ENCODE measurements around the gene OR6B1.

The OR6B1 gene

DNA sequence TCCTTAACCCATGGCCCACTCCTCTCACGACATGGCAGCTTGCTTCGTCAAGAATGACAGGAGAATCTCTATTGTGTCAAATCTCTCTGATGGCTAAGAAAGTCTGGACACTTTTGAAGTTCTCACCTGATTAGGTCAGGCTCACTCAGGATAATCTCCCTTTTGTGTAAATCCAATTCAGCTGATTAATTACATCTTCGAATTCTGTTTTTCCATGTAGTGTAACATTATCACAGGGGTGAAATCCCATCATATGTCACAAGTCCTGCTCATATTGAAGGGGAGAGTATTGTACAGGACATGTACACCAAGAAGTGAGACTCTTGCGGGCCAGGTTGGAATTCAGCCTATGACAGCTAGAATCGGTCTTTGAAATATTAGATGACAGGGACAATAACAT is 16.2 kb upstream of the OR6B1 start:
- Histone ChIP-seq H3K4me3 (ENCODE audit: low read length, poor library complexity, severe bottlenecking) (no peak overlapping the region), H3K9me2 (replicated peaks; ENCODE audit: low read depth, low read length) (no peaks in the 10 kb centered on the region), H3F3A (ENCODE audit: low read depth) (no peaks in the 10 kb centered on the region), H3K4me2 (ENCODE audit: low read depth, low read length, poor library complexity, severe bottlenecking) (no peak overlapping the region), H2AFZ (ENCODE audit: low read length) (no peak overlapping the region), H3K79me2 (ENCODE audit: insufficient read depth, low read length) (no peaks in the 10 kb centered on the region), H4K20me1 (ENCODE audit: insufficient read depth, low read length, poor library complexity, severe bottlenecking) (no peaks in the 10 kb centered on the region), H3K36me3 (ENCODE audit: insufficient read depth, low read length) (no peaks in the 10 kb centered on the region), H3K9me3 (ENCODE audit: insufficient read depth, low read depth, low read length) (no peaks in the 10 kb centered on the region), H3K27me3 (ENCODE audit: insufficient read depth, low read length, poor library complexity, severe bottlenecking) (no peaks in the 10 kb centered on the region), H3K4me1 (ENCODE audit: insufficient read depth, low read length, poor library complexity, severe bottlenecking) (no peaks in the 10 kb centered on the region), H3K9ac (ENCODE audit: low read depth, low read length, poor library complexity, severe bottlenecking) (no peak overlapping the region)
- no peak for TF ChIP-seq EZH2phosphoT487 (IDR thresholded peaks at IDR 0.05; ENCODE audit: borderline replicate concordance)
- TF ChIP-seq, protein P1, sequence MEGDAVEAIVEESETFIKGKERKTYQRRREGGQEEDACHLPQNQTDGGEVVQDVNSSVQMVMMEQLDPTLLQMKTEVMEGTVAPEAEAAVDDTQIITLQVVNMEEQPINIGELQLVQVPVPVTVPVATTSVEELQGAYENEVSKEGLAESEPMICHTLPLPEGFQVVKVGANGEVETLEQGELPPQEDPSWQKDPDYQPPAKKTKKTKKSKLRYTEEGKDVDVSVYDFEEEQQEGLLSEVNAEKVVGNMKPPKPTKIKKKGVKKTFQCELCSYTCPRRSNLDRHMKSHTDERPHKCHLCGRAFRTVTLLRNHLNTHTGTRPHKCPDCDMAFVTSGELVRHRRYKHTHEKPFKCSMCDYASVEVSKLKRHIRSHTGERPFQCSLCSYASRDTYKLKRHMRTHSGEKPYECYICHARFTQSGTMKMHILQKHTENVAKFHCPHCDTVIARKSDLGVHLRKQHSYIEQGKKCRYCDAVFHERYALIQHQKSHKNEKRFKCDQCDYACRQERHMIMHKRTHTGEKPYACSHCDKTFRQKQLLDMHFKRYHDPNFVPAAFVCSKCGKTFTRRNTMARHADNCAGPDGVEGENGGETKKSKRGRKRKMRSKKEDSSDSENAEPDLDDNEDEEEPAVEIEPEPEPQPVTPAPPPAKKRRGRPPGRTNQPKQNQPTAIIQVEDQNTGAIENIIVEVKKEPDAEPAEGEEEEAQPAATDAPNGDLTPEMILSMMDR (conservative IDR thresholded peaks at IDR 0.05; ENCODE audit: low read length), result no peak

DNA sequence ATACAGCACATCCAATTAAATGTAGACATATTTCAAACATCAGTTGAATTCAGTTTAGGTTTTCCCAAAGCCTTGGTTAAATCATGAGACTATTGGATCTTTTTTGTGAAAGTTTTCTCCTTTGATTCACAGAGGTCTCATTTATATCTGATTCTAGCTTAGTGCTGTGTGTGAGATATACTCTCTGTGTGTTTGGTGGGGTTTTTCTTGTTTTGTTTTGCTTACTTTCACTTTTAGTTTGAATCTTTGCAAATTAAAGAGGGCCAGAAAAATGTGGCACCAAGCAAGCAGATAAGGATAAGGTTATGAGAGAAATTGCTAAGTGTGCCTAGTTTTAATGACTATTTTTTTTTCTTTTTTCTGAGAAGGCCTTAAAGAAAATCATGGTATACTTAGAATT is 12.6 kb upstream of the OR6B1 start:
- H4K20me1 ChIP-seq (ENCODE audit: insufficient read depth, low read length, poor library complexity, severe bottlenecking), result no peaks in the 10 kb centered on the region
- H3F3A ChIP-seq (ENCODE audit: low read depth), result no peaks in the 10 kb centered on the region
- no peaks in the 10 kb centered on the region for H3K9me3 ChIP-seq (ENCODE audit: insufficient read depth, low read depth, low read length)
- no peaks in the 10 kb centered on the region for H3K9me2 ChIP-seq (replicated peaks; ENCODE audit: low read depth, low read length)
- H3K79me2 ChIP-seq (ENCODE audit: insufficient read depth, low read length), result no peaks in the 10 kb centered on the region
- H2AFZ ChIP-seq (ENCODE audit: low read length), result no peak overlapping the region
- no peaks in the 10 kb centered on the region for H3K36me3 ChIP-seq (ENCODE audit: insufficient read depth, low read length)
- H3K9ac ChIP-seq (ENCODE audit: low read depth, low read length, poor library complexity, severe bottlenecking), result no peak overlapping the region
- H3K27me3 ChIP-seq (ENCODE audit: insufficient read depth, low read length, poor library complexity, severe bottlenecking), result no peaks in the 10 kb centered on the region
- no peak overlapping the region for H3K4me3 ChIP-seq (ENCODE audit: low read length, poor library complexity, severe bottlenecking)
- no peak overlapping the region for H3K4me2 ChIP-seq (ENCODE audit: low read depth, low read length, poor library complexity, severe bottlenecking)
- TF ChIP-seq EZH2phosphoT487 (IDR thresholded peaks at IDR 0.05; ENCODE audit: borderline replicate concordance), result no peak
- TF ChIP-seq, protein P1 (conservative IDR thresholded peaks at IDR 0.05; ENCODE audit: low read length), result no peak
- H3K4me1 ChIP-seq (ENCODE audit: insufficient read depth, low read length, poor library complexity, severe bottlenecking), result no peaks in the 10 kb centered on the region

DNA sequence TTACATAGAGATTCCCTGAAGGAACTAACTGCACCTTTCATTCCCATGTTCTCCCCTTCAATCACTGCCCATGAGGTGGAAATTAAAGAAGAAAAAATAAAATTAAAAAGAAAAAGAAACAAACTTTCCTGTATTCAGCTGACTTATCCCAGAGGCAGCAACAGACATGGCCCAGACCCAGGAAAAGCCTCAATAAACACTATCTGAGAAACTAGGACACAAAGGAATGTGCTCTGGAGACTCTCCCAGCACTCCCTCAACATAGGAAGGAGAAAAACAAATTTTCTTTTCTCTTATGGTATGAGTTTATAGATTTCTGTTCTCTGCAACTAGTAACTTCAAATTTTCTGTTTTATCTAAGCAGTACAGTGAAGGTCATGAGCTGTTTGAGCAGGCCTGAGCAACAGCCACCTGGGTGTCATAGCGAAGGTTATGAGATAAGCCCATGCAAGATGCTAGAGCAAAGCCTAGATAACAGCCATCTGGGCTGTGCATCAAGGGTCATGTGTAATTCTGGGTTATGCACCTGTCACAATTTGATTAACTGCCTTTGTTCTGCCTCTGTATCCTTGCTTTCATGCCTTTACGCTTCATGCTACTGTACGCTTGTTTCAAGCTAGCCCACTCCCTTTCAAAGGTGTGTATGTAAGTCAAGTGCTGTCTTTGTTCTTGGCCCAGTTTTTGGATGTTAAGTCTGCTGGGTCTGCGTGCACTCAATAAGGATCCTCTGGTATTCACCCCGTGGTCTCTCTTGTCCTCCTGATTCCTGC is 11.0 kb upstream of the OR6B1 start:
- Histone ChIP-seq H3K4me2 (ENCODE audit: low read depth, low read length, poor library complexity, severe bottlenecking) (no peak overlapping the region), H2AFZ (ENCODE audit: low read length) (no peak overlapping the region)

More for the DNA sequence above, 11.0 kb upstream of the OR6B1 start:
- Histone ChIP-seq H3K9me2 (replicated peaks; ENCODE audit: low read depth, low read length) (no peaks in the 10 kb centered on the region), H3K4me1 (ENCODE audit: insufficient read depth, low read length, poor library complexity, severe bottlenecking) (no peaks in the 10 kb centered on the region), H3K4me3 (ENCODE audit: low read length, poor library complexity, severe bottlenecking) (no peak overlapping the region), H3K79me2 (ENCODE audit: insufficient read depth, low read length) (no peaks in the 10 kb centered on the region), H3K9me3 (ENCODE audit: insufficient read depth, low read depth, low read length) (no peaks in the 10 kb centered on the region), H3K9ac (ENCODE audit: low read depth, low read length, poor library complexity, severe bottlenecking) (no peak overlapping the region), H3K36me3 (ENCODE audit: insufficient read depth, low read length) (no peaks in the 10 kb centered on the region), H3F3A (ENCODE audit: low read depth) (no peaks in the 10 kb centered on the region), H4K20me1 (ENCODE audit: insufficient read depth, low read length, poor library complexity, severe bottlenecking) (no peaks in the 10 kb centered on the region), H3K27me3 (ENCODE audit: insufficient read depth, low read length, poor library complexity, severe bottlenecking) (no peaks in the 10 kb centered on the region)
- TF ChIP-seq EZH2phosphoT487 (IDR thresholded peaks at IDR 0.05; ENCODE audit: borderline replicate concordance), result no peak
- TF ChIP-seq, protein P1 (conservative IDR thresholded peaks at IDR 0.05; ENCODE audit: low read length), result no peak
